SJCRH30 (cell line): ENCODE data around the gene ITGA6. TPM values are rescaled to one million over a fixed set of nuclear protein-coding genes. Genes with fewer than 3 reads are reported as not detected.

Experiments
- DNase-seq, 2 experiments: peaks; one replicate each; pipeline ENCODE4 v3.0.0-alpha.2; 2015 to 2020
- H3K27ac ChIP-seq: fragments of 250-450 bp; sonication (Bioruptor Pico); 2 replicates; pipeline ENCODE4 v1.5.1; 2020; ENCODE audit warnings: mild to moderate bottlenecking, moderate library complexity
- H3K27me3 ChIP-seq: fragments of 250-450 bp; sonication (Bioruptor Pico); 2 replicates; pipeline ENCODE4 v1.5.1; 2020; ENCODE audit warnings: mild to moderate bottlenecking, moderate library complexity
- H3K36me3 ChIP-seq: fragments of 250-450 bp; sonication (Bioruptor Pico); 2 replicates; pipeline ENCODE4 v1.5.1; 2020; ENCODE audit warnings: mild to moderate bottlenecking, moderate library complexity
- H3K4me1 ChIP-seq: fragments of 250-450 bp; sonication (Bioruptor Pico); 2 replicates; pipeline ENCODE4 v1.5.1; 2020; ENCODE audit warnings: mild to moderate bottlenecking, moderate library complexity
- H3K4me3 ChIP-seq: fragments of 250-450 bp; sonication (Bioruptor Pico); 2 replicates; pipeline ENCODE4 v1.5.1; 2020; ENCODE audit warnings: mild to moderate bottlenecking, moderate library complexity
- H3K9me3 ChIP-seq: fragments of 250-450 bp; sonication (Bioruptor Pico); replicated peaks from 2 replicates; pipeline ENCODE4 v1.5.1; 2020; ENCODE audit warnings: mild to moderate bottlenecking, moderate library complexity
- total RNA-seq: library from RNA; depleted of rRNA; stranded (reverse); fragments of >200 nt; shearing (Covaris generic); gene quantifications from 2 replicates; pipeline ENCODE4 v1.2.3, GENCODE V29; 2014

Gene ITGA6
- total RNA-seq, 1 experiment from 2014 or later = 57.8 TPM

DNA sequence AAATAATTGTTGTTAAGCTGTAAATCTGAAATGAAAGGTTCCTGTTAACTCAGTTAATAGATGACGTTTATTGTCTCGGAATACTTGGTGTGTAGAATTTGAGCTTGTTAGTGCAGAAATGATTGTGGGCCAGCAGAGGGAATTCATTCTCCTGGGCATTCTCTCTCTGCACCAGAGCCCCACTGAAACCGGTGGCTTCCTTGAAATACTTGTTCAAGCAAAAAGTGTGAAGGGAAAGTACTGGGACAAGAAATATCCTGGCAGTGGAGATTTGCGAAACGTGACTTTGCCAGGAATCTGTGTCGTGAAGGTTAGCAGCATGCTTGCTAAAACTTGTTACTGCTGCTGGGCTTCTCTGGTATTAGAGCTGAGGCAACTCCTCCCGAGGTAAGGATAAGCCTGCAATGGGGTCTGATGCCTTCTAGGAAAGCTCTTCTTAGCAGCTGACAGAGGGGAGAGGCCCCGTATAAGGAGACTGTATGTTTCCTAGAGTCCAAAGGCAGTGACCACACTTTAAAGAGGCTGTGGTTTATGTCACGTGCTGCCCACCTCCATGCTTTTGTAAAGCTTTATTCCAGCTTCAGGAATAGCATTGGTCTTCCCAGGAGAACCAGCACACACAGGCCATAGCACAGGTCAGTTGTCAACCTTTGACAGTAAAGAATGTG, 2.0 kb downstream of the ITGA6 start:
- peak overlapping the region; percentile 69 for H3K4me3 ChIP-seq
- H3K36me3 ChIP-seq = no peaks in the 10 kb centered on the region
- peak; percentile 22 to 52 for DNase-seq
- H3K27me3 ChIP-seq = no peaks in the 10 kb centered on the region
- H3K9me3 ChIP-seq = no peaks in the 10 kb centered on the region
- H3K4me1 ChIP-seq = peaks cover 20% of the 10 kb centered on the region
- peak overlapping the region; percentile 61; the same call in 1 of the 2 replicates for H3K27ac ChIP-seq

DNA sequence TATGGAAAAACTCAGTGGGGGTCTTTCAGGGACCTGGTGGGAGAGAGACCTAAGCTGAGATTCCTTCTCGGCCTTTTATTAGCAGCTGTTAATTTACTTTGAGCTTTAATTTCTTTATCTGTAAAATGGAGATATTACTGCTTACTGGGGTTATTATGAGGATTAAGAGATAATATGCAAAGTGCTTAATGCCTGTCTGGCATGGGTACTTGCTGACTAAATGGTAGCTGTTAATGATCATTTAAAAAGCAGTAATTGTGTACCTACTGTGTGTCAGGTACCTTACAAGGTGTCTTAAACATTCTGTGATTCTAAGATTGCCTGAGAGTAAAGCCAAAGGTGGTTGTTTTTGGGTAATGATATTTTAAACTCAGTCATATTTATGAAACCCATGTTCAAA, 2.6 kb downstream of the ITGA6 start:
- Histone ChIP-seq H3K4me3 (peak overlapping the region; percentile 69), H3K4me1 (peaks cover 25% of the 10 kb centered on the region), H3K36me3 (no peaks in the 10 kb centered on the region), H3K9me3 (no peaks in the 10 kb centered on the region), H3K27ac (no peak overlapping the region), H3K27me3 (no peaks in the 10 kb centered on the region)
- DNase-seq = no peak

DNA sequence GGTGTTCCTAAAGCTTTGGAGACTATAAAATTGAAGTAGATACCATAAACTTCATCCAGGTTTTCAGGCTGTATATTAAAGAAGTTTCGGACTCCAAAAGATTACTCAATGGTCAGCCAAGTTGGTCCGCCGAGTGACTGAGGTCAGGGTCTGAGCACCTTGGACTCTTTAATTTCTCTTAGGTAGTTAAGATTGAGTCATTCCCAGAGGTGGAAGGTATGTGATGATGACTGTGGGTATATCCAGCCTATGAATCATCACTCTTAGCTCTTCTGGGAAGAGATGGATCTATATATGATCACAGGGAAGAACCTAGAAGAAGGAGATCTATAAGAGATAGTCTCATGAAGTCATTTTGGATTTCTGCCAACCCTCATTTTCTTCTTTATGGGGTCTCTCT, 3.3 kb downstream of the ITGA6 start:
- no peaks in the 10 kb centered on the region for H3K9me3 ChIP-seq
- H3K36me3 ChIP-seq = no peaks in the 10 kb centered on the region
- no peaks in the 10 kb centered on the region for H3K27me3 ChIP-seq
- DNase-seq = no peak
- peaks cover 23% of the 10 kb centered on the region for H3K4me1 ChIP-seq
- H3K4me3 ChIP-seq = no peak overlapping the region
- H3K27ac ChIP-seq = no peak overlapping the region

DNA sequence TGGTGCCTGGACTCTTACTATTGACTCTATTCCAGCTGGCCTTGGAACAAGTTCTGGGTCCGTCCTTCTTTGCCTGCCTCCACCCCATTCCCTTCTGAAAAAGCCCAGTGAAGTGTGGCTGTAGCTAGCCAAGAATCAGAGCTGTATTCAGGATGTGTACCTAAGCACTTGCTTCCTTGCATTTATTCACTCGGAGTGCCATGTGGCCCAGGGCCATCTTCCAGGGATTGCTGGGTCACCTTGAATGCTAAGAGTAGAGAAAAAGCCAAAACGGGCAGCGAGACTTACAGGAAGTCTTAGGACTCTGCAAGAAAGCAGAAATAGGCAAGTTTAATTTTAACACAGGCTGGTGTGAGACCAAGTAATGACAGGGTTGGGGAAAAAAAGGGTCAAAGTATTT, 4.1 kb downstream of the ITGA6 start:
- no peak overlapping the region for H3K4me3 ChIP-seq
- DNase-seq = no peak
- no peaks in the 10 kb centered on the region for H3K36me3 ChIP-seq
- no peaks in the 10 kb centered on the region for H3K27me3 ChIP-seq
- H3K4me1 ChIP-seq = peaks cover 18% of the 10 kb centered on the region
- no peaks in the 10 kb centered on the region for H3K9me3 ChIP-seq
- H3K27ac ChIP-seq = no peak overlapping the region

DNA sequence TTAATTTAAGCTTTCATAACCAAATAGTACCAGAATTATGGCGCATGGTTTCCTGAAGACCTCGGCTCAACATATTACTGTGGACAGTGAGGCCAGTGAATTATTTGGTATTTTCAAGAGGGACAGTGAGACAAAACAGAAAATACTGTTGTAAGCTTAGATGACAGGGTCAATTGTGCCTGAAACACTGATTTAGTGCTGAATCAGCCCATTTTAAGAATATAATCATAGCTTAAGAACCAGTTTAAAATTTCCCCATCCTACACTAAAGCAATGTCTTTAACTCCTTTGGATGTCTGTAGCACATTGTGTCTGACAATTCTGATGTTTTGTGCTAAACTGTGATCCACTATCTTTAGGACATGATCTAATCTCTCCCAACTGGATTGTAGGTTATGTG, 4.6 kb downstream of the ITGA6 start:
- DNase-seq = no peak
- Histone ChIP-seq H3K4me3 (no peak overlapping the region), H3K27me3 (no peaks in the 10 kb centered on the region), H3K4me1 (peaks cover 19% of the 10 kb centered on the region), H3K27ac (no peak overlapping the region), H3K9me3 (no peaks in the 10 kb centered on the region), H3K36me3 (no peaks in the 10 kb centered on the region)

DNA sequence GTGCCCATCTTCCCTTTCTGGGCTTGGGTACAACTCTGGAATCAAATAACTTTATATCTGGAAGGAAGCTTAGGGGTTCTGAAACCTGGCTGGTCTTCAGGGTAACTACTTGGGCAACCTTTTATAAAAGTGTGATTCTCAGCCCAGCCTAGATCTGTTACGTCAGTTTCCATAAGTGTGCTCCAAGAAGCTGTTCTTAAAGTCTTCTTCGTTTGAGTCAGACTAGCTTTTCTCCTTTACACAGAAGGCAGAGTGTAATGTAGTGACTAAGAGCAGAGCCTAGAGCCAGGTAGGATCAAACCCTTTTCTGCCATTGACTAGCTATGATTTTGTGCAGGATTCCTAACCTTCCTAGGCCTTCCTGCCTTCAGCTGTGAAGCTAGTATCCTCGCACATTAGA, 5.8 kb downstream of the ITGA6 start:
- Histone ChIP-seq H3K36me3 (no peaks in the 10 kb centered on the region), H3K9me3 (no peaks in the 10 kb centered on the region), H3K4me1 (peaks cover 30% of the 10 kb centered on the region), H3K27ac (no peak overlapping the region), H3K4me3 (no peak overlapping the region), H3K27me3 (no peaks in the 10 kb centered on the region)
- no peak for DNase-seq

DNA sequence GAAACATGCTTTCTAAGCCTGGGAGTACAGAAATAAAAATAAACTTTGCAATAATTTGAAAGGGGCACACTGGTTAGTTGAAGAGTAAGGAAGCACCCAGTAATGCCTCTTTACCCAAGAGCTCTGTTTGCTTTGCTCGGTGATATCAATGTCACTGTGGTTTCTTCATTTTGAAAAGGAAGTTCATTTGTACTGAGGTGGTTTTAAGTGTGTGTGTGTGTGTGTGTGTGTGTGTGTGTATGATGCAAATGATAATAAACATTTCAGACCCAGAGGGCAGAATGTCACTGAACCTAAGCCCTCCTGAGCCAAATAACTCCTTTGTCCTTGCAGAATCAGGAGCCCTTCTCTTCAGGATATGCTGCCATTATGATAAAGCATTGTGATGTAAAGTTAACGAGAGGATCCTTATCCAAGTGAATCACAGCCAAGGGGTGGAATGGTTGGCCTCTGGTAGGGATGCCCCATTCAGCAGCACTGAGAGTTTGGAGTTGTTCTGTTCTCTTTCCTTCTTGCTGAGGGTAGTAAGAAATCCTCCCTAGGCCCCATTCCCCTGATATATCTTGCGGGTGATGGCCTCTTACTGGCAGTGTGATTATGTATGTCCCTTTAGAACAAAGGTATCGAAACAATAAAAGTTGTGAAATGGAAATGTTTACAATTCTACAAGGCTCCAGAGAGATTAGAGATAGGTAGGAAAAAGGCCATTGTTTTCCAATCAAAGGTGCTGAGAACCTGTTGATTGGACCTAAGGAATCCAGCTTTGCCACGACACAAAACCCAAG, 7.6 kb downstream of the ITGA6 start:
- Histone ChIP-seq H3K27me3 (no peaks in the 10 kb centered on the region), H3K36me3 (no peaks in the 10 kb centered on the region), H3K4me1 (peaks cover 39% of the 10 kb centered on the region), H3K9me3 (no peaks in the 10 kb centered on the region), H3K27ac (no peak overlapping the region), H3K4me3 (no peak overlapping the region)
- no peak for DNase-seq

DNA sequence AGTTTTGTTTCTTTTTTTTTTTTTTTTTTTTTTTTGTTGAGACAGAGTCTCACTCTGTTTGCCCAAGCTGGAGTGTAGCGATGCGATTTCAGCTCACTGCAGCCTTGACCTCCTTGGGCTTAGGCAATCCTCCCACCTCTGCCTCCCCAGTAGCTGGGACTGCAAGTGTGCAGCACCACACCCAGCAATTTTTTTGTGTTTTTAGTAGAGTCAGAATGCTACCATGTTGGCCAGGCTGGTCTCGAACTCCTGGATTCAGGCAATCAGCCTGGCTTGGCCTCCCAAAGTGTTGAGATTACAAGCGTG, 8.2 kb downstream of the ITGA6 start:
- no peak overlapping the region for H3K4me3 ChIP-seq
- H3K9me3 ChIP-seq = no peaks in the 10 kb centered on the region
- no peaks in the 10 kb centered on the region for H3K36me3 ChIP-seq
- peaks cover 43% of the 10 kb centered on the region for H3K4me1 ChIP-seq
- no peak for DNase-seq
- no peak overlapping the region for H3K27ac ChIP-seq
- no peaks in the 10 kb centered on the region for H3K27me3 ChIP-seq

DNA sequence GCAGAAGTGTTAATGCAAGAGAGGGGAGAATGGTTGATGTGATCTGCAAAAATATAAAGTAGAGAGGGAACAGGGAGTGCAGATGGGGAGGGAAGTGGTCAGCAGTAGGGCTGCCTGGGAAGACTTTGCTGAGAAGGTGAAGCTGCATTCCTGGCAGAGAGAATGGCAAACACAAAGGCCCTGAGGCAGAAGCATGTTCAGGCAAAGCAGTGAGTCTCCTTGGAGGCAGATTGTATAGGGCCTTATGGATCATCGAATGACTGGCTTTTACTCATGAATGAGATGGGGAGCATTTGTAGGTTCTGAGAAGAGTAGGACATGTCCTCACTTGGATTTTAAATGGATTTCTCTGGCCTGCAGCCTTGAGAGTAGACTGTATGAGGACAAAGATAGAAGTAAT, 9.5 kb downstream of the ITGA6 start:
- Histone ChIP-seq H3K27me3 (no peaks in the 10 kb centered on the region), H3K9me3 (no peaks in the 10 kb centered on the region), H3K4me1 (peaks cover 56% of the 10 kb centered on the region), H3K36me3 (no peaks in the 10 kb centered on the region), H3K4me3 (no peak overlapping the region), H3K27ac (no peak overlapping the region)
- DNase-seq = no peak

DNA sequence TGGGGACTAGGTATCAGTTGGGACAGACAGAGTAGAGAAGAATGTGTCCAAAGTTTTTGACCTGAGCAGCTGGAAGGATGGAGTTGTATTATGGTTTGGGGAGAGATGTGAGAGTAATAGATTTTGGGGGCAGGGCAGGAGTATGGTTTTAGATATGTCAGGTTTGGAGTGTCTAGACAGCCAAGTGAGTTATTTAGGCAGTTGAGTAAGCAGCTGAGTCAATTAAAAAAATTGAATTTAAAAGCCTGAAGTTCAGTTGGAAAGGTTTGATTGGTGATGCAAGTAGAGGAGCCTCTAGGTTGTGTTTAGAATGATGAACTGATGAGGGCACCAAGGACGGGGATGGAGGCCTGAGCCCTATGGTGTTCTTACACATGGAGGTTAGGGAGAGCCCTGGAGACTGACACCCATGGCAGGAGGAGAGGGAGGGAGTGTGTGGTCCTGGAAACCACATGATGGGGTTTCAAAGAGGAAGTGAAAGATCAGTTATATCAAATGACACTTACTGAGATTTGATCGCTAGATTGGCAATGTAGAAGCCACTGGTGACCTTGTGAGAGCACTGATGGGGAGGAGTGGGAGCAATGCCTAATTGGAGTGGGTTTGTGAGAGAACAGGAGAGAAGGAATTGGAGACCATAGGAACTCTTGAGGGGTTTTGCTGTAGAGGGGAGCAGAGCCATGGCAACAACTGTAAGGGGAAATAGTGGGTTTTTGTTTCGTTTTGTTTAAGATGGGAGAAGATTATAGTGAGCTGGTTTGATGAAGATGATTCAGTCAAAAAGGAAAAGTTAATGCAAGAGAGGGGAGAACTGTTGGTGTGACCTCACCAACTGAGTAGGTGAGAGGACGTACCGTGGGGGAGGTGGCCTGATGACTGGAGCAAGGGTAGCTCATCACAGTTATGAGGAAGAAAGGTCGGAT, 10.3 kb downstream of the ITGA6 start:
- DNase-seq = no peak
- peaks cover 61% of the 10 kb centered on the region for H3K4me1 ChIP-seq
- H3K9me3 ChIP-seq = no peaks in the 10 kb centered on the region
- H3K27ac ChIP-seq = no peak overlapping the region
- no peaks in the 10 kb centered on the region for H3K27me3 ChIP-seq
- H3K36me3 ChIP-seq = no peaks in the 10 kb centered on the region
- no peak overlapping the region for H3K4me3 ChIP-seq

DNA sequence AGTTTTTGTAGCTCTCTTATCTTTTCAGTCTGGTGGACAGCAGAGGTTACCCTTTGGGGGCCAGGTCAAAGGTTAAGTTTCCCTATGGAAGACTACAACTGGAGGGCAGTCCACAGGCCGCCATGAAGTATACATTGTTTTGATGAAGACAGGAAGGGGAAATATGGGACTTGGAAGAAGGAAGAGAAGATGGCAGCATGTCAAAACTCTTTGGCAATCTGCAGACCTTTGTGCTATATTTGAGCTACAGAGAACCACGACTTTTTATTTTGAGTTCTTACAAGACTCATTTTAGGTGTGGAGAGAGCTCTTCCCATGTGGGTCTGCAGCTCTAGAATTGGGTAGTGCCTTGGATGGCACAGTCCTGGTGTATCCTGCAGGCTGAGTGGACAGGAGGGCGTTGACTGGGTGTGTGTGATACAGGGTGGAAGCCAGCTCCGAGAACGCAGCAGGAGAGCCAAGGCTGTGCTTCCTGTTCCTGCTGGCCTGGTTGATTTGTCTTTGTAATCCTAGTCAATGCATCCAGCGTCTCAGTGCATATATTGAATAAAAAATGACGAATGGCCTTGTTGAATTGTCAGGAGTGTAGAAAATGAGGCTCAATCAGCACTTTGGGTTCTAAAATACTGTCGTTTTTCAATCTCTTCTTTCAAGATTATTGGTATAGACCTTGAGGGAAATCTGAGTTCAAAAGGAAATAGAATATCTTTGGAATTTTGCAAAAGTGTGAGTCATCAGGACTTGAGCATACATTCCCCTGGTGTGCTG, 11.5 kb downstream of the ITGA6 start:
- Histone ChIP-seq H3K4me3 (peak overlapping the region; percentile 16; the same call in 1 of the 2 replicates), H3K9me3 (no peaks in the 10 kb centered on the region), H3K36me3 (no peaks in the 10 kb centered on the region), H3K27me3 (no peaks in the 10 kb centered on the region), H3K27ac (peak overlapping the region; percentile 89), H3K4me1 (peaks cover 71% of the 10 kb centered on the region)
- peak; percentile 60 to 70 for DNase-seq

DNA sequence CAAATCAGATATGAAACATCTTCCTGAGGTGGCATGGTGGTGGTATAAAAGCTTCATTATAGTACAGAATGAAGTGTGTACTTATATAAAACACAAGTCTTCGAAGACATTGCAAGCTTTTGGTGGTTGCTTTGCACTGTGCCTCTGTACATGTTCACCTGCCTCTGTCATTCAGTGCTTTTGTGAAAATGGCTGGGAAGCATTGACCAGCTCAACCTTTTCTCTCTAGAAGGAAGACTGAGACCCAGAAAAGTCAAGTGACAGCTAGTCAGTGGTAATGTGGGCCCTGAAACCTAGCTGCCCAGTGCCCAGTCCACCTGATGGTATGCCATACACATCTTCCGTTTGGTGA, 12.1 kb downstream of the ITGA6 start:
- H3K4me3 ChIP-seq = peak overlapping the region; percentile 16; the same call in 1 of the 2 replicates
- no peaks in the 10 kb centered on the region for H3K9me3 ChIP-seq
- no peaks in the 10 kb centered on the region for H3K27me3 ChIP-seq
- no peaks in the 10 kb centered on the region for H3K36me3 ChIP-seq
- DNase-seq = peak; percentile 45 to 79
- peaks cover 73% of the 10 kb centered on the region for H3K4me1 ChIP-seq
- H3K27ac ChIP-seq = peak overlapping the region; percentile 89

DNA sequence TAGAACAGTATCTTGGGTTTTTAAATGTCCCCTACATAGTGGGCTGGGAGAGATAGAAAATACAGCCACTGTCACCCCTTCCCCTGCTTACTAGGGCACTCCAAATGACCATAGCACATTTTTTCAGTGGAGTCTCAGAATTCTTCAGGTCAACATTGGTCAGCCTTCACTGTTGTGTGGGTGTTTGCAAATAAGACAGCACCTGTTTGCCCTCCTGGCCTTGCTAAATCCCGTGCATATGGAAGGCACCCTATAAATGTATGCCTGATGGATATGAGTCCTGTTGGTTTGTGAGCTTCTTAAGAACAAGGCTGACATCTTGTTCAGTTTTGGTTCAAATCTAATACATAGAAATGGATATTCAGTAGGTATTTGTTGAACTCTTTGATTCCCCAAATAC, 12.5 kb downstream of the ITGA6 start:
- Histone ChIP-seq H3K4me1 (peaks cover 69% of the 10 kb centered on the region), H3K9me3 (no peaks in the 10 kb centered on the region), H3K27me3 (no peaks in the 10 kb centered on the region), H3K4me3 (no peak overlapping the region), H3K36me3 (no peaks in the 10 kb centered on the region), H3K27ac (peak overlapping the region; percentile 89)
- peak; percentile 25 to 55 for DNase-seq

DNA sequence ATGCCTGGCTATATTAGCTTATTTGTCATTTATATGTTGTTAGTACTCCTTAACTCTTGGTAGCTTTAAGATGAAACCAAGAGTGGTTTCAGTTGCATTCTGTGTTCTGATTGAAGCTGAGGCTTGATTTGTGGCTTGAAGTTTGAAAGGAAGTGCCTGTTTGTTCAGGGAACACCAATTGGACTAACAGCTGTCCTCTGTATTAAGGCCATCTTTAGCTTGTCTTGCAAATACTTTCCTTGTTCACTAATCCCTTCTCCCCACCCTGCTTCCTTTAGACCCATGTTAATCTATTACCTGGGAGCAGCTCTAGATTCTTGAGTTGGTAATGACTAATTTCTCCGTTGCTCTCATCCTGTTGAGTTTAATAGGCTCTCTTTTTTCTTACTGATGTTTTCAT, 13.4 kb downstream of the ITGA6 start:
- Histone ChIP-seq H3K9me3 (no peaks in the 10 kb centered on the region), H3K36me3 (no peaks in the 10 kb centered on the region), H3K27ac (peak overlapping the region; percentile 89), H3K4me1 (peaks cover 73% of the 10 kb centered on the region), H3K4me3 (no peak overlapping the region), H3K27me3 (no peaks in the 10 kb centered on the region)
- DNase-seq = peak; percentile 24 to 74
